ENCODE results near the gene GMCL2.
A peak's percentile ranks its signal among the peaks of the same experiment; 100 is the strongest.

The GMCL2 gene

GRCh38 chr5:178214160-178214803 is 27.1 kb upstream of the GMCL2 start:
- no peaks in the 10 kb centered on the region for H3K27me3 Mint-ChIP-seq (ENCODE audit: low read depth)
- peak overlapping the region; percentile 61 to 84 (median 75) for H3K27ac Mint-ChIP-seq
- H3K4me3 Mint-ChIP-seq = no peak overlapping the region
- TF ChIP-seq, protein P1, sequence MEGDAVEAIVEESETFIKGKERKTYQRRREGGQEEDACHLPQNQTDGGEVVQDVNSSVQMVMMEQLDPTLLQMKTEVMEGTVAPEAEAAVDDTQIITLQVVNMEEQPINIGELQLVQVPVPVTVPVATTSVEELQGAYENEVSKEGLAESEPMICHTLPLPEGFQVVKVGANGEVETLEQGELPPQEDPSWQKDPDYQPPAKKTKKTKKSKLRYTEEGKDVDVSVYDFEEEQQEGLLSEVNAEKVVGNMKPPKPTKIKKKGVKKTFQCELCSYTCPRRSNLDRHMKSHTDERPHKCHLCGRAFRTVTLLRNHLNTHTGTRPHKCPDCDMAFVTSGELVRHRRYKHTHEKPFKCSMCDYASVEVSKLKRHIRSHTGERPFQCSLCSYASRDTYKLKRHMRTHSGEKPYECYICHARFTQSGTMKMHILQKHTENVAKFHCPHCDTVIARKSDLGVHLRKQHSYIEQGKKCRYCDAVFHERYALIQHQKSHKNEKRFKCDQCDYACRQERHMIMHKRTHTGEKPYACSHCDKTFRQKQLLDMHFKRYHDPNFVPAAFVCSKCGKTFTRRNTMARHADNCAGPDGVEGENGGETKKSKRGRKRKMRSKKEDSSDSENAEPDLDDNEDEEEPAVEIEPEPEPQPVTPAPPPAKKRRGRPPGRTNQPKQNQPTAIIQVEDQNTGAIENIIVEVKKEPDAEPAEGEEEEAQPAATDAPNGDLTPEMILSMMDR (IDR thresholded peaks at IDR 0.05; ENCODE audit: unreplicated experiment in 3 of 3) = no peak
- H3K9me3 Mint-ChIP-seq = no peaks in the 10 kb centered on the region
- peaks cover 73% of the 10 kb centered on the region for H3K36me3 Mint-ChIP-seq (ENCODE audit: low read depth)
- peaks cover 14% of the 10 kb centered on the region for H3K4me1 Mint-ChIP-seq

GRCh38 chr5:178213748-178214151 is 26.6 kb upstream of the GMCL2 start:
- H3K4me3 Mint-ChIP-seq = no peak overlapping the region
- H3K9me3 Mint-ChIP-seq = no peaks in the 10 kb centered on the region
- peaks cover 9% of the 10 kb centered on the region for H3K4me1 Mint-ChIP-seq

DNA sequence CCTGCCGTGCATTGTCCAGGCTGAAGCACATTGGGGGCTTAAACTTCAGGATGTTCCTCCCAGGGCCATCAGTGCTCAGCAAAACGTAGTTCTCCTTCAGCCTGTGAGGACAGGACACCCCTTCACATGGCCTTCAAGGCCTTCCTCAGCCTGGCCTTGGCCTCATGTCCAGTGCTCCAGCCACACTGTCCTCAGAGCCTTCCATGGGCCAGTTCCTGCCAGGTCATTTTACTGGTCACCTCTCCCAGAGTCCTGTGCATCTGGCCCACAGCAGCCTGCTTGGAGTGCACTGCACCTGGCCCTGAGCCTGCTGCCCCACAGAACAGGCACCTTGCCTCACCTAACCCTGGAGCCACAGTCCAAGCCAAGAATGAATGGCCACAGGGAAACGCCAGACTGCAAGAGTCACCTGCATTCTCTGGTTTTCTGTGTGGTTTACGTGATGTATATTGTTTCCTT is 25.9 kb upstream of the GMCL2 start:
- Mint-ChIP-seq H3K9me3 (no peaks in the 10 kb centered on the region), H3K4me3 (no peak overlapping the region), H3K27me3 (ENCODE audit: low read depth) (no peaks in the 10 kb centered on the region), H3K27ac (peak overlapping the region in 2 of 3 experiments; percentile 61 to 84), H3K4me1 (peaks cover 7% of the 10 kb centered on the region), H3K36me3 (ENCODE audit: low read depth) (peaks cover 74% of the 10 kb centered on the region)
- TF ChIP-seq, protein P1 (IDR thresholded peaks at IDR 0.05; ENCODE audit: unreplicated experiment in 3 of 3) = no peak

More at GRCh38 chr5:178213748-178214151, 26.6 kb upstream of the GMCL2 start:
- Mint-ChIP-seq H3K27ac (peak overlapping the region; percentile 61 to 84 (median 75)), H3K36me3 (ENCODE audit: low read depth) (peaks cover 73% of the 10 kb centered on the region), H3K27me3 (ENCODE audit: low read depth) (no peaks in the 10 kb centered on the region)
- TF ChIP-seq, protein P1 (IDR thresholded peaks at IDR 0.05; ENCODE audit: unreplicated experiment in 3 of 3) = no peak

DNA sequence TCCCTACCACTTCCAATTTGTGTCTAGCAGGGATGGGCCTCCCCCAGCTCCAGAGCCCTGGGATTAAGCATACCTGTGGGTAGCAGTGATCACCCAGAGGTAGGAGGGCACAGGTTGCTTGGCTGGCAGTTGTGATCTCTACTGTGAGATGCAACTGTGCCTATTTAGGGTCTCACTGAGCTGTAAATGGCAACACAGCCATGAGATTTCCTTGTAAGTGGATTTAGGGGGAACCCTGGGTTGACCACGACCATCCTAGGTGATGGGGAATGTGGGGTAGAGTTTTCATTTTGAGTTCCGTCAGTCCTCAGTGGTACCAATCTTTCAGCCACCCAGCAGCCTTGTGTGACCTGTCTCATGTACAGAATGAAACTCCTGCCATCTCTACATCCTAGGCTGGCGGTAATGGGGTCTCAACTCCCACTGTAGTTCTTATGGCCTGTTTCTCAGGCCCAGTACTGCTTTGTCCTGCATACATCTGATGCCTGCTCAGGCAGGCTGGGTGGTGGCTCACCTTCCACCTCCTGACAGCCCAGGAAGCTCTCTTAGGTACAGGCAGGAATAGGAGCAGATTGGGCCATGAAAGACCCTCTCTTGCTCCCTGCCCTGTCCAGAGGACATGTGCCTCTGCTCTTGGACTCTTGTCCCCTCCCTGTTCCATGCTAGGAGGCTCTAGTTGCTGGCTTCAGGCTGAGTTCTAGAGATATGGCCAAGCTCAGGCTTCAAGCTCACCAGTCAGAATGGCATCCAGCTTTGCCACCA is 25.3 kb upstream of the GMCL2 start:
- Mint-ChIP-seq H3K9me3 (no peaks in the 10 kb centered on the region), H3K27me3 (ENCODE audit: low read depth) (no peaks in the 10 kb centered on the region), H3K4me3 (no peak overlapping the region), H3K4me1 (peaks cover 13% of the 10 kb centered on the region), H3K36me3 (ENCODE audit: low read depth) (peaks cover 80% of the 10 kb centered on the region), H3K27ac (peak overlapping the region in 1 of 3 experiments; percentile 84)
- TF ChIP-seq, protein P1 (IDR thresholded peaks at IDR 0.05; ENCODE audit: unreplicated experiment in 3 of 3) = no peak

- H3K4me1 Mint-ChIP-seq = peaks cover 23% of the 10 kb centered on the region
- H3K9me3 Mint-ChIP-seq = no peaks in the 10 kb centered on the region
- H3K27me3 Mint-ChIP-seq (ENCODE audit: low read depth) = no peaks in the 10 kb centered on the region
- H3K4me3 Mint-ChIP-seq = no peak overlapping the region
- TF ChIP-seq, protein P1 (IDR thresholded peaks at IDR 0.05; ENCODE audit: unreplicated experiment in 3 of 3) = no peak
- peak overlapping the region in 1 of 3 experiments; percentile 38 for H3K27ac Mint-ChIP-seq
- H3K36me3 Mint-ChIP-seq (ENCODE audit: low read depth) = peaks cover 84% of the 10 kb centered on the region
Observed at GRCh38 chr5:178211095-178212048, 24.2 kb upstream of the GMCL2 start.
